ENCODE measurements around the gene ST7L. TPM values are rescaled to one million over a fixed set of nuclear protein-coding genes. Genes with fewer than 3 reads are reported as not detected.
A peak's percentile ranks its signal among the peaks of the same experiment; 100 is the strongest.

The ST7L gene
- total RNA-seq, 2 experiments from 2014 or later = 25.5 to 29.8 TPM

- H3K36me3 ChIP-seq (ENCODE audit: insufficient read depth, low read length) = no peaks in the 10 kb centered on the region
- Mint-ChIP-seq H3K27me3 (peaks cover 81% of the 10 kb centered on the region), H3K9me3 (no peaks in the 10 kb centered on the region), H3K4me1 (ENCODE audit: low read depth) (no peaks in the 10 kb centered on the region), H3K4me3 (peak overlapping the region; percentile 65), H3K27ac (no peak overlapping the region), H3K36me3 (ENCODE audit: low read depth) (no peaks in the 10 kb centered on the region)
- ChIA-PET POLR2A (interaction anchor here (0.7 to 1.1 kb wide), 6 partner anchors 13 to 213 kb away, joined by 3 to 7 read pairs (median 3); partner anchors contain the start of genes CAPZA1, MOV10, PPM1J and RHOC), CTCF (interaction anchor here (0.6 to 1.6 kb wide), 19 partner anchors 9 to 206 kb away, joined by 3 to 14 read pairs (median 3); partner anchors contain the start of genes MOV10 and RHOC)
- TF ChIP-seq CTCF (IDR thresholded peaks at IDR 0.05) = peak; percentile 53
- peaks cover 11% of the 10 kb centered on the region for H3K4me1 ChIP-seq (ENCODE audit: insufficient read depth, low read length)
- DNase-seq (peak; percentile 17 to 73 (median 50)), ATAC-seq (ENCODE audit: poor library complexity) (peak; percentile 72)
- H3K27me3 ChIP-seq (ENCODE audit: control insufficient read depth in 1 of 2, insufficient read depth in 2 of 2, low read length in 2 of 2) = peaks cover 51 to 54% of the 10 kb centered on the region in 2 experiments
- peak overlapping the region; percentile 38 for H3K4me3 ChIP-seq (ENCODE audit: low read length)
- no peak overlapping the region for H3K27ac ChIP-seq (ENCODE audit: low read depth in 1 of 2, low read length in 2 of 2)
- no peaks in the 10 kb centered on the region for H3K9me3 ChIP-seq (ENCODE audit: control insufficient read depth in 1 of 2, insufficient read depth in 1 of 2, low read length in 2 of 2)
- intact Hi-C loops (cut with DNase I, micrococcal nuclease) = loop anchor here (1.0 to 5.0 kb wide), 4 partner anchors 112 to 207 kb away; partner anchors contain the start of gene RHOC (in 1 of the 2)
Observed at GRCh38 chr1:112501810-112502641, 116.9 kb downstream of the ST7L start.

- Histone ChIP-seq H3K27ac (ENCODE audit: low read depth in 1 of 2, low read length in 2 of 2) (no peak overlapping the region), H3K4me1 (ENCODE audit: insufficient read depth, low read length) (no peaks in the 10 kb centered on the region), H3K36me3 (ENCODE audit: insufficient read depth, low read length) (no peaks in the 10 kb centered on the region), H3K27me3 (ENCODE audit: control insufficient read depth in 1 of 2, insufficient read depth in 2 of 2, low read length in 2 of 2) (peaks cover 7 to 18% of the 10 kb centered on the region in 2 experiments), H3K4me3 (ENCODE audit: low read length) (no peak overlapping the region), H3K9me3 (ENCODE audit: control insufficient read depth in 1 of 2, insufficient read depth in 1 of 2, low read length in 2 of 2) (no peaks in the 10 kb centered on the region)
- Mint-ChIP-seq H3K4me1 (ENCODE audit: low read depth) (no peaks in the 10 kb centered on the region), H3K4me3 (no peak overlapping the region), H3K27me3 (peaks cover 69% of the 10 kb centered on the region), H3K36me3 (ENCODE audit: low read depth) (no peaks in the 10 kb centered on the region), H3K27ac (no peak overlapping the region), H3K9me3 (no peaks in the 10 kb centered on the region)
- CTCF ChIA-PET = no interaction called here
- ATAC-seq (ENCODE audit: poor library complexity) (no peak), DNase-seq (no peak)
- POLR2A ChIA-PET = no interaction called here
- TF ChIP-seq CTCF (IDR thresholded peaks at IDR 0.05) = no peak
- intact Hi-C loops (cut with DNase I, micrococcal nuclease) = no loop called here
Observed at GRCh38 chr1:112496290-112496689, 122.7 kb downstream of the ST7L start.

- ChIA-PET CTCF (interaction anchor here (0.6 to 1.9 kb wide), 2 partner anchors 8 to 200 kb away, joined by 3 to 8 read pairs; no protein-coding TSS in a partner anchor), POLR2A (no interaction called here)
- H3K27ac ChIP-seq (ENCODE audit: low read depth in 1 of 2, low read length in 2 of 2) = no peak overlapping the region
- Mint-ChIP-seq H3K4me3 (no peak overlapping the region), H3K4me1 (ENCODE audit: low read depth) (no peaks in the 10 kb centered on the region), H3K27ac (no peak overlapping the region), H3K36me3 (ENCODE audit: low read depth) (no peaks in the 10 kb centered on the region), H3K27me3 (peaks cover 53% of the 10 kb centered on the region), H3K9me3 (no peaks in the 10 kb centered on the region)
- TF ChIP-seq CTCF (IDR thresholded peaks at IDR 0.05) = no peak
- intact Hi-C loops (cut with DNase I, micrococcal nuclease) = no loop called here
- ATAC-seq (ENCODE audit: poor library complexity) (no peak), DNase-seq (no peak)
- H3K9me3 ChIP-seq (ENCODE audit: control insufficient read depth in 1 of 2, insufficient read depth in 1 of 2, low read length in 2 of 2) = no peaks in the 10 kb centered on the region
- H3K4me1 ChIP-seq (ENCODE audit: insufficient read depth, low read length) = no peaks in the 10 kb centered on the region
- peaks cover 0 to 3% of the 10 kb centered on the region in 2 experiments for H3K27me3 ChIP-seq (ENCODE audit: control insufficient read depth in 1 of 2, insufficient read depth in 2 of 2, low read length in 2 of 2)
- H3K36me3 ChIP-seq (ENCODE audit: insufficient read depth, low read length) = no peaks in the 10 kb centered on the region
- no peak overlapping the region for H3K4me3 ChIP-seq (ENCODE audit: low read length)
Observed at GRCh38 chr1:112493351-112493750, 125.6 kb downstream of the ST7L start.

All from CD4-positive, alpha-beta T cell (primary cell).